Caco-2 (cell line): ENCODE measurements around the gene SLC11A1. TPM values are rescaled to one million over a fixed set of nuclear protein-coding genes. Genes with fewer than 3 reads are reported as not detected.
A peak's percentile ranks its signal among the peaks of the same experiment; 100 is the strongest.

Experiments used
- BruUV-seq: library from RNA; stranded (reverse); fragments of 400-500 nt; replicated peaks from 2 replicates; lab custom pipeline; 2021; lab: Mats Ljungman, UMichigan
- CTCF ChIA-PET: fragments of 300-600 bp; sonication (Branson Sonifier 250); formaldehyde crosslinking; loops from one replicate; lab custom pipeline; 2022; ENCODE audit warnings: antibody characterized with exemption; lab: Charles Lee
- POLR2A ChIA-PET: fragments of 300-600 bp; sonication (Branson Sonifier 250); formaldehyde crosslinking; loops from one replicate; lab custom pipeline; 2022; ENCODE audit warnings: antibody characterized with exemption; lab: Charles Lee
- DNase-seq, 2 experiments: peaks; one replicate each; pipeline versions ENCODE4 v3.0.0 to v3.0.0-alpha.2; 2020 to 2022
- H3K27me3 ChIP-seq: replicated peaks from 2 replicates; pipeline ENCODE4 v1.6.0; 2011; ENCODE audit warnings: low read length; ENCODE audit not compliant: control insufficient read depth, insufficient read depth
- H3K36me3 ChIP-seq: 2 replicates; pipeline ENCODE4 v1.5.1; 2011; ENCODE audit warnings: low read length; ENCODE audit not compliant: control insufficient read depth, insufficient read depth
- H3K4me1 ChIP-seq: fragments of 250-450 bp; sonication (Bioruptor Pico); 2 replicates; pipeline ENCODE4 v1.5.1; 2020; ENCODE audit warnings: mild to moderate bottlenecking
- H3K4me3 ChIP-seq: 2 replicates; pipeline ENCODE4 v1.5.1; 2011; ENCODE audit warnings: low read depth, mild to moderate bottlenecking, control low read depth, low read length
- H3K9me3 ChIP-seq: fragments of 250-450 bp; sonication (Bioruptor Pico); 2 replicates; pipeline ENCODE4 v1.5.1; 2020; ENCODE audit warnings: mild to moderate bottlenecking, moderate library complexity
- H3K27ac Mint-ChIP-seq: one replicate; pipeline ENCODE4 v1.8.0; 2022; ENCODE audit warnings: mixed read lengths; ENCODE audit not compliant: unreplicated experiment
- H3K27me3 Mint-ChIP-seq: one replicate; pipeline ENCODE4 v1.8.0; 2022; ENCODE audit warnings: mixed read lengths; ENCODE audit not compliant: insufficient read depth, unreplicated experiment
- H3K36me3 Mint-ChIP-seq: one replicate; pipeline ENCODE4 v1.8.0; 2022; ENCODE audit warnings: mild to moderate bottlenecking, mixed read lengths; ENCODE audit not compliant: insufficient read depth, unreplicated experiment
- H3K4me1 Mint-ChIP-seq: one replicate; pipeline ENCODE4 v1.8.0; 2022; ENCODE audit warnings: low read depth, mixed read lengths; ENCODE audit not compliant: unreplicated experiment
- H3K4me3 Mint-ChIP-seq: one replicate; pipeline ENCODE4 v1.8.0; 2022; ENCODE audit warnings: mild to moderate bottlenecking, moderate library complexity, mixed read lengths; ENCODE audit not compliant: unreplicated experiment
- H3K9me3 Mint-ChIP-seq: one replicate; pipeline ENCODE4 v1.8.0; 2022; ENCODE audit warnings: mixed read lengths; ENCODE audit not compliant: unreplicated experiment
- CTCF ChIP-seq, 2 experiments: fragments of 200-600 bp in 1 of 2; IDR thresholded peaks; 1 replicate in 1 of 2; 2 replicates in 1 of 2; pipeline versions ENCODE4 v1.5.1 to v1.8.0; 2011 to 2022; ENCODE audit warnings: antibody characterized with exemption in 1 of 2, control low read depth in 1 of 2, inconsistent platforms in 1 of 2, low read depth in 1 of 2, low read length in 1 of 2, mild to moderate bottlenecking in 1 of 2, moderate library complexity in 1 of 2; ENCODE audit not compliant: insufficient read depth in 1 of 2, severe bottlenecking in 1 of 2, unreplicated experiment in 1 of 2
- intact Hi-C: fragments of 100-400 bp; cut with micrococcal nuclease; formaldehyde crosslinking; loops from one replicate; pipeline ENCODE4 v1.10.0; 2022; ENCODE audit not compliant: unreplicated experiment
- total RNA-seq: library from RNA; stranded (reverse); gene quantifications from 2 replicates; pipeline ENCODE4 v1.2.3, GENCODE V29; 2022

SLC11A1 gene
- total RNA-seq, 1 experiment from 2014 or later, result 0.32 TPM

GRCh38 chr2:218402491-218402901 lies 20.4 kb downstream of the SLC11A1 start:
- no TSS peak for BruUV-seq
- Histone ChIP-seq H3K4me1 (peaks cover 33% of the 10 kb centered on the region), H3K36me3 (no peaks in the 10 kb centered on the region), H3K9me3 (no peaks in the 10 kb centered on the region), H3K4me3 (no peak overlapping the region), H3K27me3 (no peaks in the 10 kb centered on the region)
- H3K36me3 Mint-ChIP-seq, result peaks cover 80% of the 10 kb centered on the region
- peak overlapping the region; percentile 27 for H3K4me3 Mint-ChIP-seq
- intact Hi-C loops, result no loop called here
- no peak for TF ChIP-seq CTCF (IDR thresholded peaks at IDR 0.05; ENCODE audit: insufficient read depth in 1 of 2, low read depth in 1 of 2, low read length in 1 of 2, severe bottlenecking in 1 of 2, unreplicated experiment in 1 of 2)
- DNase-seq, result no peak
- CTCF ChIA-PET, result no interaction called here
- POLR2A ChIA-PET, result no interaction called here
- H3K9me3 Mint-ChIP-seq, result no peaks in the 10 kb centered on the region
- no peaks in the 10 kb centered on the region for H3K27me3 Mint-ChIP-seq
- peaks cover 34% of the 10 kb centered on the region for H3K4me1 Mint-ChIP-seq
- no peak overlapping the region for H3K27ac Mint-ChIP-seq

- intact Hi-C loops, result no loop called here
- Mint-ChIP-seq H3K36me3 (peaks cover 80% of the 10 kb centered on the region), H3K9me3 (no peaks in the 10 kb centered on the region), H3K27me3 (no peaks in the 10 kb centered on the region), H3K4me3 (no peak overlapping the region), H3K27ac (no peak overlapping the region), H3K4me1 (peaks cover 34% of the 10 kb centered on the region)
- Histone ChIP-seq H3K4me3 (no peak overlapping the region), H3K9me3 (no peaks in the 10 kb centered on the region), H3K27me3 (no peaks in the 10 kb centered on the region), H3K4me1 (peaks cover 33% of the 10 kb centered on the region), H3K36me3 (no peaks in the 10 kb centered on the region)
- no peak for TF ChIP-seq CTCF (IDR thresholded peaks at IDR 0.05; ENCODE audit: insufficient read depth in 1 of 2, low read depth in 1 of 2, low read length in 1 of 2, severe bottlenecking in 1 of 2, unreplicated experiment in 1 of 2)
- DNase-seq, result no peak
- ChIA-PET CTCF (no interaction called here), POLR2A (no interaction called here)
- no TSS peak for BruUV-seq
Measured at GRCh38 chr2:218402911-218403411, 20.9 kb downstream of the SLC11A1 start.

GRCh38 chr2:218403810-218404209 lies 21.7 kb downstream of the SLC11A1 start:
- intact Hi-C loops, result no loop called here
- peaks cover 33% of the 10 kb centered on the region for H3K4me1 ChIP-seq
- no TSS peak for BruUV-seq
- Mint-ChIP-seq H3K36me3 (peaks cover 83% of the 10 kb centered on the region), H3K27me3 (no peaks in the 10 kb centered on the region), H3K9me3 (no peaks in the 10 kb centered on the region), H3K27ac (no peak overlapping the region), H3K4me1 (peaks cover 38% of the 10 kb centered on the region), H3K4me3 (no peak overlapping the region)
- DNase-seq, result no peak
- no peak for TF ChIP-seq CTCF (IDR thresholded peaks at IDR 0.05; ENCODE audit: insufficient read depth in 1 of 2, low read depth in 1 of 2, low read length in 1 of 2, severe bottlenecking in 1 of 2, unreplicated experiment in 1 of 2)
- ChIA-PET CTCF (no interaction called here), POLR2A (no interaction called here)
- no peak overlapping the region for H3K4me3 ChIP-seq
- no peaks in the 10 kb centered on the region for H3K27me3 ChIP-seq
- no peaks in the 10 kb centered on the region for H3K9me3 ChIP-seq
- H3K36me3 ChIP-seq, result no peaks in the 10 kb centered on the region
